Natural killer cell treated with Interleukin-12 subunit alpha and Interleukin-12 subunit beta and Interleukin-15 and Interleukin-18, amount 100 ng/mL, for 72 hours (primary cell): ENCODE results near the gene ZNF800. TPM values are rescaled to one million over a fixed set of nuclear protein-coding genes. Genes with fewer than 3 reads are reported as not detected.
"Not testable (repeated sequence)": the region's sequence is repeated elsewhere in the genome, so short reads cannot be mapped to it uniquely, and the experiment has no call there.

Source experiments
- ATAC-seq, 2 donors: fragments of 150-1000 bp; cut with Tn5 transposase in 1 of 2; sonication (Bioruptor Pico), chemical (Tn5 transposase) in 1 of 2; 2 replicates each; pipeline ENCODE4 v1.10.0; 2021
- DNase-seq: peaks from one replicate; pipeline ENCODE4 v3.0.0; 2022; ENCODE audit warnings: low spot score
- H3K27ac Mint-ChIP-seq, 2 donors: 1 replicate in 1 of 2; 2 replicates in 1 of 2; pipeline ENCODE4 v1.8.0; 2022; ENCODE audit warnings: mixed read lengths in 2 of 2, mild to moderate bottlenecking in 1 of 2, moderate library complexity in 1 of 2
- H3K27me3 Mint-ChIP-seq, 2 donors: 1 replicate in 1 of 2; 2 replicates in 1 of 2; pipeline ENCODE4 v1.8.0; 2022; ENCODE audit warnings: mixed read lengths in 2 of 2
- H3K36me3 Mint-ChIP-seq: one replicate; pipeline ENCODE4 v1.8.0; 2022; ENCODE audit warnings: mixed read lengths
- H3K4me1 Mint-ChIP-seq, 2 donors: 1 replicate in 1 of 2; 2 replicates in 1 of 2; pipeline ENCODE4 v1.8.0; 2022; ENCODE audit warnings: low read depth in 2 of 2, mixed read lengths in 2 of 2, mild to moderate bottlenecking in 1 of 2
- H3K4me3 Mint-ChIP-seq: one replicate; pipeline ENCODE4 v1.8.0; 2022; ENCODE audit warnings: mixed read lengths
- H3K9me3 Mint-ChIP-seq: 2 replicates; pipeline ENCODE4 v1.8.0; 2022; ENCODE audit warnings: mixed read lengths
- total RNA-seq, 2 donors: library from RNA; stranded (reverse); gene quantifications; one replicate each; pipeline ENCODE4 v1.2.3, GENCODE V29; 2022

ZNF800 gene
- total RNA-seq, 2 donors from 2014 or later, result 52.8 to 56.3 TPM

DNA sequence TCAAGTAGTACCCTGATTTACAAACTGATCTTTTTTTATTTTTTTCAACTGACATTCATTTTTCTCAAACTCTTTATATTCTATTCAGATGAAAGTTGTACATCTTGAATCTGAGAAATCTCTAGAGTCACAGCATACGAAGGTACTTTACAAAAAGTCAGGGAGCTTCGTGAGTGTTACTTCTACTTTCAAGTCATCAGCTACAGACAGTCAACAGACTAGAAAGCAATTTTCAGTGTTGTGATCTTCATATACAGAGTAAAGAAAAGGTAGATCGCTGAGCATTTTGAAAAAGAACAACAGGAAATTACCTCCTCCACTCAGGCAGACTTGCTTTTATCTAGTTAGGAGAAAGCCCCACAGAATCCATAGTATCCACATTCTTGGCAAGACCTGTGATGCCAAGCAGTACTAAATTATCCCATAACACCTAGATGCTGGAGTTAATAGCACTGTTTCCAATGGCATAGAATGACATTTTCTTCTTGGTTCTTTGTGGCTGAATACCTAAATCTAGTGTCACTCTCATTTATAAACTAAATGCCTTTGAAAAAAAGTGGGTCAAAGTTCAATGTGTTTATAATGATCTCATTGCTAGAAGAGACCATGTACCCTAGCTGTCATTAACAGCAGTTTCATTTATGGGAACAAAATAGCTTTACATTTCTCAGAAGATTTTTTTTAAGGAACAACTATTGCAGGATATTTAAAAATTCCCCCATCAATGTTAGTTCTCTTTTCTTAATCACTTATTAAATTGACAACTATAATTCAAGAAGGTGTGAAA, 12.0 kb upstream of the ZNF800 start:
- H3K27ac Mint-ChIP-seq, result peak overlapping the region in 1 of 2 donors; percentile 53
- no peaks in the 10 kb centered on the region for H3K9me3 Mint-ChIP-seq
- peaks cover 4 to 7% of the 10 kb centered on the region in 2 donors for H3K27me3 Mint-ChIP-seq
- DNase-seq, result no peak
- H3K36me3 Mint-ChIP-seq, result no peaks in the 10 kb centered on the region
- H3K4me3 Mint-ChIP-seq, result peak overlapping the region; percentile 5
- H3K4me1 Mint-ChIP-seq, result peaks cover 0 to 9% of the 10 kb centered on the region in 2 donors
- ATAC-seq, result no peak

GRCh38 chr7:127396184-127396583, 3.7 kb upstream of the ZNF800 start:
- H3K4me3 Mint-ChIP-seq, result no peak overlapping the region
- peaks cover 2 to 7% of the 10 kb centered on the region in 2 donors for H3K27me3 Mint-ChIP-seq
- H3K27ac Mint-ChIP-seq, result no peak overlapping the region
- H3K9me3 Mint-ChIP-seq, result no peaks in the 10 kb centered on the region
- H3K36me3 Mint-ChIP-seq, result peaks cover 4% of the 10 kb centered on the region
- DNase-seq, result no peak
- H3K4me1 Mint-ChIP-seq, result peaks cover 18 to 24% of the 10 kb centered on the region in 2 donors
- ATAC-seq, result peak in 1 of 2 donors; percentile 22

GRCh38 chr7:127395104-127395503, 2.6 kb upstream of the ZNF800 start:
- H3K27me3 Mint-ChIP-seq, H3K9me3 Mint-ChIP-seq, DNase-seq, H3K27ac Mint-ChIP-seq, H3K4me3 Mint-ChIP-seq, ATAC-seq: not testable (repeated sequence)
- peaks cover 14% of the 10 kb centered on the region for H3K36me3 Mint-ChIP-seq
- peaks cover 25 to 35% of the 10 kb centered on the region in 2 donors for H3K4me1 Mint-ChIP-seq

- H3K36me3 Mint-ChIP-seq, result peaks cover 29% of the 10 kb centered on the region
- H3K27ac Mint-ChIP-seq, result peak overlapping the region; percentile 88 to 98
- peaks cover 36 to 51% of the 10 kb centered on the region in 2 donors for H3K4me1 Mint-ChIP-seq
- no peak for ATAC-seq
- no peaks in the 10 kb centered on the region for H3K9me3 Mint-ChIP-seq
- no peaks in the 10 kb centered on the region for H3K27me3 Mint-ChIP-seq
- DNase-seq, result no peak
- H3K4me3 Mint-ChIP-seq, result peak overlapping the region; percentile 93
These were observed 1.0 kb upstream of the ZNF800 start for GRCh38 chr7:127393368-127394058.

DNA sequence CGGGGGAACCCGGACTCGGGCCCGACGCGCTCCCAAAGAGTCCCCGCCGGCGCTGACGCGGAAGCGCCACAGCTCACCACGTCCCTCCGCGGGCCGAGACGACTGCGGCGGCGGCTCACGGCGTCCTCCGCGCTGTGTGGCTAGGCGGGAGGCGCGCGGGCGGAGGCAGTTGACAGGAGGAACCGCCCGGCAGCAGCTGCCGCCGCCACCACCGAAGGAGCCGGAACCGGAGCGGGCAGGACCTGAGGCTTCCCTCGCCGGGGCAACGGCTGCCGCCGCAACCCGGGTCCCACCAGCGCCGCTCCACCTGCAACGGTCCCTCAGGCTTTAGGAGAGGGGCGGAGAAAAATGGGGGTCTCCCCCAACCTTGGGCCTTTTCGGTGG, 334 bp downstream of the ZNF800 start:
- Mint-ChIP-seq H3K27ac (peak overlapping the region; percentile 88 to 98), H3K27me3 (no peaks in the 10 kb centered on the region), H3K4me3 (peak overlapping the region; percentile 93), H3K36me3 (peaks cover 32% of the 10 kb centered on the region), H3K9me3 (no peaks in the 10 kb centered on the region), H3K4me1 (peaks cover 44 to 59% of the 10 kb centered on the region in 2 donors)
- DNase-seq, result peak; percentile 81
- peak; percentile 79 to 82 for ATAC-seq

DNA sequence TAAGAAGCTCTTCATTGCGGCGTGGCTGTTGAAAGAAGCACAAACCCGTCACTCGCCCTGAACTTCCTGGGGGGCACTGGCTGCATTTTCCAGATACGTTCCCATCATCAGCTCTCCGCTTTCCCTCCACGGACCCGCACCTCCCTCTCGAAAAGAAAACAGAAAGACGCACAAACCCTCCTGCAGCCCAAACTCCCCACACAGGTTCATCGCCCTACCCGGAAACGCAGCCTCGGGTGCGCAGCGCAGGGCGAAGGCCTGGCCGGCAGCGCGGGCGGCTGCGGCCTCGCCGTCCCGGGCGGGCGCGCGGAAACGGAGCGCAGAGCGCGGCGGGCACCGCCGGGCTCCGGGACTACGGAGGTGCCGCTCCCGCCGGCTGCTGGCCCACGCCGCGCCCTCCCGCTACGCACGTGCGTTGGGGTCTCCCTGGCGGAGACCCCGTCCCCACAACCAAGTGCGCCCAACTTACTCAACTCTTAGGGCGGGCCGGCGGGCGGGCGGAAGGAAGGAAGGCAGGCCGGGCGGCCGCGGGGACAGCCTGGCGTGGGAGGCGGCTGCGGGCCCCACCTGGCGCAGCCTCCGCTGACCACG, 822 bp downstream of the ZNF800 start:
- H3K36me3 Mint-ChIP-seq, result peaks cover 32% of the 10 kb centered on the region
- H3K4me1 Mint-ChIP-seq, result peaks cover 44 to 59% of the 10 kb centered on the region in 2 donors
- peak overlapping the region; percentile 88 to 98 for H3K27ac Mint-ChIP-seq
- DNase-seq (peak; percentile 72), ATAC-seq (peak; percentile 68)
- no peaks in the 10 kb centered on the region for H3K9me3 Mint-ChIP-seq
- peak overlapping the region; percentile 93 for H3K4me3 Mint-ChIP-seq
- H3K27me3 Mint-ChIP-seq, result no peaks in the 10 kb centered on the region

- peaks cover 32% of the 10 kb centered on the region for H3K36me3 Mint-ChIP-seq
These were observed 1.5 kb downstream of the ZNF800 start for GRCh38 chr7:127390817-127391590.

DNA sequence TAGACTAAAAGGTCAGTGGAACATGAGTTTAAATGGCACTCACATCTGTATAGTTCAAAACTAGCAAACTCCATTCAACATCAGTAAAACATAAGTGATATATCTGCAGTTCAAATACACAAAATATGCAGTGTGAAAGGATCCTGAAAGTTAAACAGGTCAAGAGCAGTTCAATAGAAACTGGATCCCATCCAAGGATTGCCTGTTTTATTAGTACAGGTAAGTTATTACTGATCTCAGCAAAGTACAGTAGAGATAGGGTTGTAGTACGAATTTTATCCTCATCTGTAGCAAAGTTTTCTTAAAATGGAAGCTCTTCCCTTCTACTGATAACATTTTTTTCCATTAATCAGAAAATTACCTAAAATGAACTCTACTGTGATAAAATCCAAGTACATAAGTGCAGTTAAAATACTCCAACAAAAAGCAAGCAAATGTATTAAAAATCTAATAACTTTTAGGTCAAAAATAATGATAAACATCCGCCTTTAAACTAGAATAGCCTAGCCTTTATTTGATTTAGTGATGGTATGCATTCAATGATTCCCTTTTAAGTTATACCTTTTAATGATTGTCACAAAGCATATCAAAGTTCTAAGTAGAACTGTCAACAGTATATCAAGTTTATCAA, 2.2 kb downstream of the ZNF800 start:
- ATAC-seq, result no peak
- Mint-ChIP-seq H3K27ac (peak overlapping the region; percentile 88 to 98), H3K9me3 (no peaks in the 10 kb centered on the region), H3K27me3 (no peaks in the 10 kb centered on the region), H3K36me3 (peaks cover 32% of the 10 kb centered on the region), H3K4me3 (peak overlapping the region; percentile 93), H3K4me1 (peaks cover 45 to 51% of the 10 kb centered on the region in 2 donors)
- DNase-seq, result no peak

More at GRCh38 chr7:127390817-127391590, 1.5 kb downstream of the ZNF800 start:
- no peak for DNase-seq
- no peak for ATAC-seq
- Mint-ChIP-seq H3K9me3 (no peaks in the 10 kb centered on the region), H3K27ac (peak overlapping the region; percentile 88 to 98), H3K27me3 (no peaks in the 10 kb centered on the region), H3K4me3 (peak overlapping the region; percentile 93), H3K4me1 (peaks cover 43 to 54% of the 10 kb centered on the region in 2 donors)

DNA sequence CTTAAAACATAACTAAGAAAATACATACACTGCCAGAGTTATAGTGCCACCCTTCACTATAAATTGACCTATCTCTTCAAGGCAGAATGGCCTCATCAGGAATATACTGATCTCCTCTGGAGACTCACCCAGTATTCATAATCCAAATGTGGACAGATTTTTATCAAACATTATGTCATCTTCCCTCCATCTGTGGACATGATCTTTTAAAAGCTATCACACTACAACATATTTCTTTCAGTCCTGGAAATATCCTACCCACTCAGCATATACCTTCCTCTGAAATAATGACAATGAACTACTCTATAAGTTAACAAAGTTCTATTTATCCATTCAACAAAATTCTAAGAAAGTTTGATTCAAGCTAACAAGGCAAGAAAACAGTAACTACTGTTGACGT, 3.2 kb downstream of the ZNF800 start:
- no peak for ATAC-seq
- H3K4me3 Mint-ChIP-seq, result peak overlapping the region; percentile 93
- no peaks in the 10 kb centered on the region for H3K27me3 Mint-ChIP-seq
- peak overlapping the region; percentile 55 to 88 for H3K27ac Mint-ChIP-seq
- H3K36me3 Mint-ChIP-seq, result peaks cover 32% of the 10 kb centered on the region
- peaks cover 45 to 51% of the 10 kb centered on the region in 2 donors for H3K4me1 Mint-ChIP-seq
- no peak for DNase-seq
- no peaks in the 10 kb centered on the region for H3K9me3 Mint-ChIP-seq

GRCh38 chr7:127387974-127388373, 4.5 kb downstream of the ZNF800 start:
- DNase-seq (no peak), ATAC-seq (no peak)
- peak overlapping the region in 1 of 2 donors; percentile 55 for H3K27ac Mint-ChIP-seq
- H3K27me3 Mint-ChIP-seq, result no peaks in the 10 kb centered on the region
- H3K4me1 Mint-ChIP-seq, result peaks cover 44 to 51% of the 10 kb centered on the region in 2 donors
- peak overlapping the region; percentile 93 for H3K4me3 Mint-ChIP-seq
- H3K9me3 Mint-ChIP-seq, result no peaks in the 10 kb centered on the region
- peaks cover 32% of the 10 kb centered on the region for H3K36me3 Mint-ChIP-seq

DNA sequence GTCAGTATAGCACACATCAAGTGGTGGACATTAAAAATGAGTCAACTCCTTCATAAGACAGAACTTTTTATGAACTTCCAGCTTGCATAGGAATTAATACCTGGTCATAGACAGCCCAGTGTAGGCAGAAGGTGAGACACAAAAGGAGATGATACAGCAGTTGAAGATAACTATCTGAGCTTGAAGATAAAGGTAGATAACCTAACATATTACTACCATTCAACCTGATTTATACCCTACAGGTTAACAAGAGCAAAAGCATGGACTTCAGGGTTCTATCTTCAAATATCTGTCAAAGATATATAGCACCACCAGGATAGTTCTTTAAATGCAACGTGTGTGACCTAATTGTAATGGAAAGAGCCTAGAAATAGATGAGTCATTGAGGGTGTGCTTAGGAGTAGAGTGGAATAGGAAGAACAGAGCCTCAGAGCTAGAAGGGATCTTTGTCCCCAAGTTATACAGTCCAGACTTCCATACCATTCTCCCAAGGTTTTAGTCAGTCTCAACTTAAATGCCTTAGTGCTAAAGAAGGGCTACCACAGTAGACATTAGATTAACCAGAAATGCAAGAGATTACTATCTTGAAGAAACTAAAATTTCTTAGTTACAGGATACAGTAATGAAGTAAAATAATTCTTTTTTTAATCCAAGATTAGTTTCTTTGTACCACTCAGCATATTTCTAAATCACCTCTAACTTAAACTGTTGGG, 9.2 kb downstream of the ZNF800 start:
- Mint-ChIP-seq H3K4me3 (peak overlapping the region; percentile 25), H3K27ac (peak overlapping the region in 1 of 2 donors; percentile 52)

DNA sequence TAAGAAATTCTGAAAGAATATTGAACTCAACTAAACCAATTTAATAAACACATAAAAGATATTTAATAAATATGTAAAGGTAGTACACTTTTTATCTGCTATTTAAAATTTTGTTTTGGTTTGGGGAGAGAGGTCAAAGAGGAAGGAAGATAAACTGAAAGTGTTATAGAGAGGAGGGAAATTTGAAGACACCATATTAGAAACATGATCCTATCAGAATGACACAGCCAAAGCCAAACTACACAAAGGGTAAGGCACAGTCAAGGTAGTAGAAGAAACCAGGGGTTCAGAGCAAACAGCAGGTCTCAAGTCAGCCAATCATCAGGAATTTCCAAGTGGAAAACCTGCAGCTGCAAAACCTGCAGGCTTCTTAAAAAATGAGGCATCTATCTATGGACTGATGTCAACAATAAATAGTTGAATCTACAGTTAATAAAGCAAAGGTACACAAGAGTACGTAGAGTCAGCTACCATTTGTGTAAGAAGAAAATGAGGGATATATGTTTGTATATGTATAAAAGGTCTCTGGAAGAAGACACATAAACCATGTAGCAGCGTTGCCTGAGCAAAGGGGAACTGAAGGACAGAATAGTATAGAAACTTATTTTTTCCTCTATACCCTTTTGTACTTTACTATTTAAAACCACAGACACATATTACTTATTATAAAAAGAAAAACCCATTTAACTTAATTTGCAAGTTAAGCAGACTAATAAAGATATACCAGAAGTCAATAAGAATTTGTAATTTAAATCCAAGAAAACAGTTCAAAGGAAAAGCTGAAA, 10.0 kb downstream of the ZNF800 start:
- Mint-ChIP-seq H3K27me3 (no peaks in the 10 kb centered on the region), H3K27ac (peak overlapping the region; percentile 9 to 52), H3K4me1 (peaks cover 50 to 59% of the 10 kb centered on the region in 2 donors), H3K36me3 (peaks cover 8% of the 10 kb centered on the region), H3K9me3 (no peaks in the 10 kb centered on the region), H3K4me3 (peak overlapping the region; percentile 33)
- no peak for DNase-seq
- no peak for ATAC-seq

More for the DNA sequence above, 9.2 kb downstream of the ZNF800 start:
- no peaks in the 10 kb centered on the region for H3K9me3 Mint-ChIP-seq
- H3K36me3 Mint-ChIP-seq, result peaks cover 9% of the 10 kb centered on the region
- DNase-seq (no peak), ATAC-seq (no peak)
- no peaks in the 10 kb centered on the region for H3K27me3 Mint-ChIP-seq
- H3K4me1 Mint-ChIP-seq, result peaks cover 52 to 56% of the 10 kb centered on the region in 2 donors
